ENCODE results near the gene SCAMP4.

The SCAMP4 gene

GRCh38 chr19:1962674-1963073 lies 57.5 kb downstream of the SCAMP4 start:
- ATAC-seq: no peak

DNA sequence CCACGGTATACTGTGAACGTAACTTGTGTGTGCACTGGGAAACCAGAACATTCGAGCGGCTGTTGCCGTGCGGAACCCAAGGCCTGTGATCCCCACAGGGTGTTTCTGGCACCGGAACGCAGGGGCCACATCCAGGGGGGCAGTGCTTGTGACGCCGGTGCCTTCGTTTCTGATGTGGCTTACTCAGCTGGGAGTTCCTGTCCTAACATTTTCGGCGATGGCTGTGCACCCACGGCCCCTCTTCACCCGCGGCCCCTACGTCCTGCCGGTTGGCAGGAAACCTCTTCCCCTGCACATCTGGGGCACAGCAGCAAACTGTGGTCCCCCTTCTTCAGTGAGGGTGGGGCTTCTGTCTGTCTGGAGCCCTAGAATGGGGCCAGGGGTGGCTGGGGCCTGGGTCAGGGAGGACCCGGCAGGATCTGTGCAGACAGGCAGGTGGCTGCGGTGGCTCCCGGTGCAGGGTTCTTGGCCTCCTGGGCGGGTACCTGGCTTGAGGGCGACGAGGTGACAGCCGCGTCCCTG lies 61.9 kb downstream of the SCAMP4 start:
- ATAC-seq: peak in 1 of 2 donors; percentile 33

GRCh38 chr19:1968279-1969175 lies 63.3 kb downstream of the SCAMP4 start:
- no peak for ATAC-seq

- ATAC-seq: no peak
Observed at GRCh38 chr19:1969176-1970002, 64.2 kb downstream of the SCAMP4 start.

- no peak for ATAC-seq
Observed at GRCh38 chr19:1970003-1970805, 65.0 kb downstream of the SCAMP4 start.

- ATAC-seq: no peak
Observed at GRCh38 chr19:1970806-1971502, 65.8 kb downstream of the SCAMP4 start.

GRCh38 chr19:1974381-1975161 lies 69.4 kb downstream of the SCAMP4 start:
- ATAC-seq: no peak

GRCh38 chr19:1975162-1975480 lies 69.9 kb downstream of the SCAMP4 start:
- ATAC-seq: no peak

Data from activated CD4-positive, CD25-positive, alpha-beta regulatory T cell treated with anti-CD3 and anti-CD28 coated beads, Interleukin-2, amount 50 U/mL, for 24 hours (primary cell).